H9 (cell line): ENCODE data around the gene C3. TPM values are rescaled to one million over a fixed set of nuclear protein-coding genes. Genes with fewer than 3 reads are reported as not detected.

Experiments
- DNase-seq: peaks from one replicate; pipeline ENCODE4 v3.0.0-alpha.2; 2017
- H2AFZ ChIP-seq: one replicate; pipeline ENCODE4 v1.6.1; 2013; ENCODE audit warnings: mild to moderate bottlenecking, low read length, control low read depth, moderate library complexity
- H2AK5ac ChIP-seq: 2 replicates; pipeline ENCODE4 v1.6.1; 2013; ENCODE audit warnings: low read length, control low read depth, mixed read lengths; ENCODE audit not compliant: insufficient read length
- H2BK120ac ChIP-seq: one replicate; pipeline ENCODE4 v1.6.1; 2013; ENCODE audit warnings: low read depth, mild to moderate bottlenecking, low read length, control low read depth, inconsistent platforms; ENCODE audit not compliant: poor library complexity, severe bottlenecking
- H2BK12ac ChIP-seq: 2 replicates; pipeline ENCODE4 v1.6.1; 2013; ENCODE audit warnings: low read length, control low read depth, mixed read lengths, low read depth; ENCODE audit not compliant: insufficient read length
- H2BK15ac ChIP-seq: 2 replicates; pipeline ENCODE4 v1.6.1; 2013; ENCODE audit warnings: low read depth, low read length, control low read depth
- H2BK20ac ChIP-seq: one replicate; pipeline ENCODE4 v1.6.1; 2013; ENCODE audit warnings: low read depth, mild to moderate bottlenecking, low read length, control low read depth, inconsistent platforms; ENCODE audit not compliant: poor library complexity, severe bottlenecking
- H2BK5ac ChIP-seq: 2 replicates; pipeline ENCODE4 v1.6.1; 2013; ENCODE audit warnings: low read length, control low read depth, mixed read lengths; ENCODE audit not compliant: insufficient read length
- H3K14ac ChIP-seq: 2 replicates; pipeline ENCODE4 v1.6.1; 2013; ENCODE audit warnings: low read length, control low read depth; ENCODE audit not compliant: insufficient read depth
- H3K18ac ChIP-seq: 2 replicates; pipeline ENCODE4 v1.6.1; 2013; ENCODE audit warnings: low read depth, mild to moderate bottlenecking, mixed read lengths, low read length, control low read depth; ENCODE audit not compliant: insufficient read length
- H3K23ac ChIP-seq: 2 replicates; pipeline ENCODE4 v1.6.1; 2013; ENCODE audit warnings: low read length, control low read depth, mixed read lengths, low read depth; ENCODE audit not compliant: insufficient read length
- H3K23me2 ChIP-seq: 2 replicates; pipeline ENCODE4 v1.6.1; 2013; ENCODE audit warnings: low read depth, mild to moderate bottlenecking, mixed read lengths, low read length, control low read depth; ENCODE audit not compliant: insufficient read length, poor library complexity, severe bottlenecking
- H3K27ac ChIP-seq: 2 replicates; pipeline ENCODE4 v1.5.1; 2013; ENCODE audit warnings: low read length, control low read depth, mixed read lengths, low read depth; ENCODE audit not compliant: insufficient read length
- H3K27me3 ChIP-seq: 2 replicates; pipeline ENCODE4 v1.6.1; 2013; ENCODE audit warnings: low read length, control low read depth, inconsistent platforms; ENCODE audit not compliant: insufficient read depth
- H3K4ac ChIP-seq: 2 replicates; pipeline ENCODE4 v1.6.1; 2013; ENCODE audit warnings: low read depth, mild to moderate bottlenecking, control low read depth, inconsistent platforms, low read length, moderate library complexity
- H3K4me1 ChIP-seq: 2 replicates; pipeline ENCODE4 v1.6.1; 2013; ENCODE audit warnings: low read length, control low read depth, inconsistent platforms; ENCODE audit not compliant: insufficient read depth
- H3K4me2 ChIP-seq: 2 replicates; pipeline ENCODE4 v1.6.1; 2013; ENCODE audit warnings: low read length, control low read depth, mixed read lengths; ENCODE audit not compliant: insufficient read length, insufficient read depth
- H3K56ac ChIP-seq: 2 replicates; pipeline ENCODE4 v1.6.1; 2013; ENCODE audit warnings: low read depth, mild to moderate bottlenecking, mixed read lengths, low read length, control low read depth; ENCODE audit not compliant: insufficient read length
- H3K79me1 ChIP-seq: 2 replicates; pipeline ENCODE4 v1.6.1; 2013; ENCODE audit warnings: low read depth, mild to moderate bottlenecking, moderate library complexity, low read length, control low read depth, inconsistent platforms; ENCODE audit not compliant: insufficient read depth, poor library complexity, severe bottlenecking
- H3K79me2 ChIP-seq: 2 replicates; pipeline ENCODE4 v1.6.1; 2013; ENCODE audit warnings: low read length, control low read depth, inconsistent platforms; ENCODE audit not compliant: insufficient read depth
- H3K9ac ChIP-seq: 2 replicates; pipeline ENCODE4 v1.6.1; 2013; ENCODE audit warnings: low read length, control low read depth, mixed read lengths; ENCODE audit not compliant: insufficient read length; ENCODE audit errors: extremely low read depth
- H3K9me3 ChIP-seq: one replicate; pipeline ENCODE4 v1.6.1; 2013; ENCODE audit warnings: low read depth, low read length, inconsistent platforms; ENCODE audit not compliant: control insufficient read depth
- H3T11ph ChIP-seq: one replicate; pipeline ENCODE4 v1.6.1; 2013; ENCODE audit warnings: mild to moderate bottlenecking, low read length, control low read depth, inconsistent platforms
- H4K20me1 ChIP-seq: one replicate; pipeline ENCODE4 v1.6.1; 2013; ENCODE audit not compliant: control insufficient read depth, insufficient read length, insufficient read depth
- H4K5ac ChIP-seq: 2 replicates; pipeline ENCODE4 v1.6.1; 2013; ENCODE audit warnings: low read depth, mild to moderate bottlenecking, mixed read lengths, low read length, control low read depth; ENCODE audit not compliant: insufficient read length
- H4K8ac ChIP-seq: replicated peaks from 2 replicates; pipeline ENCODE4 v1.6.1; 2013; ENCODE audit warnings: low read length, control low read depth, mixed read lengths, low read depth; ENCODE audit not compliant: insufficient read length
- H4K91ac ChIP-seq: 2 replicates; pipeline ENCODE4 v1.6.1; 2013; ENCODE audit warnings: low read depth, mild to moderate bottlenecking, moderate library complexity, mixed read lengths, low read length, control low read depth; ENCODE audit not compliant: insufficient read length
- H3K27ac Mint-ChIP-seq, 3 experiments: 2 replicates in 2 of 3; 3 replicates in 1 of 3; pipeline ENCODE4 v1.8.0; 2020 to 2021; ENCODE audit warnings: mixed read lengths in 3 of 3, mild to moderate bottlenecking in 1 of 3, moderate library complexity in 1 of 3
- H3K27me3 Mint-ChIP-seq: 2 replicates; pipeline ENCODE4 v1.8.0; 2021; ENCODE audit warnings: low read depth, mild to moderate bottlenecking, moderate library complexity, mixed read lengths
- H3K36me3 Mint-ChIP-seq, 3 experiments: 2 replicates in 2 of 3; 3 replicates in 1 of 3; pipeline ENCODE4 v1.8.0; 2020 to 2021; ENCODE audit warnings: low read depth in 3 of 3, mixed read lengths in 3 of 3; ENCODE audit not compliant: insufficient read depth in 1 of 3
- H3K4me1 Mint-ChIP-seq, 2 experiments: 2 replicates each; pipeline ENCODE4 v1.8.0; 2020; ENCODE audit warnings: mixed read lengths in 2 of 2
- H3K4me3 Mint-ChIP-seq, 2 experiments: 2 replicates in 1 of 2; 3 replicates in 1 of 2; pipeline ENCODE4 v1.8.0; 2020 to 2021; ENCODE audit warnings: mild to moderate bottlenecking in 2 of 2, mixed read lengths in 2 of 2, moderate library complexity in 1 of 2
- H3K9me3 Mint-ChIP-seq, 2 experiments: 2 replicates in 1 of 2; 3 replicates in 1 of 2; pipeline ENCODE4 v1.8.0; 2020; ENCODE audit warnings: mild to moderate bottlenecking in 2 of 2, mixed read lengths in 2 of 2, moderate library complexity in 1 of 2
- WGBS: extraction: QIAGEN DNeasy Blood & Tissue Kit; methylation state at CpG from one replicate; pipeline ENCODE4 v1.1.7; 2013; ENCODE audit warnings: missing lambda C conversion rate, low lambda C conversion rate, mixed read lengths; ENCODE audit not compliant: insufficient read length; ENCODE audit errors: extremely low coverage; 5-methylcytosine and 5-hydroxymethylcytosine counted together
- total RNA-seq: library from RNA; stranded (reverse); gene quantifications from 2 replicates; pipeline ENCODE4 v1.2.1, GENCODE V29; 2021
- TF ChIP-seq, protein P1 (sequence below): fragments of 200-600 bp; sonication (generic); conservative IDR thresholded peaks from 3 replicates; pipeline ENCODE4 v1.8.0; 2021; ENCODE audit warnings: antibody characterized with exemption, mild to moderate bottlenecking

C3 gene
- total RNA-seq, 1 experiment from 2014 or later = 5.9 TPM

DNA sequence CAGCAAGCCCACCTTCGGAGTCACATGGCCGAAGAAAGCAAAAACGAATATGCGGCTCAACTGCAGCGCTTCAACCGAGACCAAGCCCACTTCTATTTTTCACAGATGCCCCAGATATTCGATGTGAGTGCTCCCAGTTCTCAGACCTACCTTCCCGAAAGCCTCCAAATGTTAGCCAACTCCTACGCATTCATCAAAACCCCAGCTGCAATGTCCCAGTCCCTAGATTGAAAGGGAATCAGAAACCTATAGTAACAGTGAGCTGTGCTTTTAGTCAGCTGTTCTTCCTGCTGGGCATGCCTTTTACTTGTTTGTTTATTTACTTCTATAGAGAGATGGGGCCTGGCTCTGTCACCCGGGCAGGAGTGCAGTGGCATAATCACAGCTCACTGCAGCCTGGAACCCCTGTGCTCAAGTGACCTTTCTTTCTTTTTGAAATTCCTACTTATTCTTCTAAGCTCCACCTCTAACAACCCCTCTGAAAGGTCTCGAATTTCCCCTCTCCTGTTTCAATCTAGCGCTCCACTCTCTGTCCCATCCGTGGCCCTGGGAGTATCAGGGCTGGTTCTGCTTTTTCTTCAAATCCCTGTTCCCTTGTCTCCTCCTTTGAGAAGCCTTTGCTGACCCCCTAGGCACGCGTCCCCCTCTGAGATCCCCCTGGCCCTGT, 23.4 kb upstream of the C3 start:
- peak overlapping the region; percentile 15 to 22; a peak in 4 of 5 replicates for H3K4me3 Mint-ChIP-seq
- H2BK12ac ChIP-seq = no peak overlapping the region
- no peak for DNase-seq
- H4K5ac ChIP-seq = no peak overlapping the region
- no peak overlapping the region for H3K4me2 ChIP-seq
- peak overlapping the region; percentile 31 for H3K27ac ChIP-seq
- peaks cover 5% of the 10 kb centered on the region for H3K4me1 ChIP-seq
- no peak overlapping the region for H2AFZ ChIP-seq
- no peak overlapping the region for H3K56ac ChIP-seq
- H3K79me2 ChIP-seq = no peaks in the 10 kb centered on the region; the same call in 1 of the 2 replicates
- no peaks in the 10 kb centered on the region for H3K27me3 ChIP-seq
- TF ChIP-seq, protein P1, sequence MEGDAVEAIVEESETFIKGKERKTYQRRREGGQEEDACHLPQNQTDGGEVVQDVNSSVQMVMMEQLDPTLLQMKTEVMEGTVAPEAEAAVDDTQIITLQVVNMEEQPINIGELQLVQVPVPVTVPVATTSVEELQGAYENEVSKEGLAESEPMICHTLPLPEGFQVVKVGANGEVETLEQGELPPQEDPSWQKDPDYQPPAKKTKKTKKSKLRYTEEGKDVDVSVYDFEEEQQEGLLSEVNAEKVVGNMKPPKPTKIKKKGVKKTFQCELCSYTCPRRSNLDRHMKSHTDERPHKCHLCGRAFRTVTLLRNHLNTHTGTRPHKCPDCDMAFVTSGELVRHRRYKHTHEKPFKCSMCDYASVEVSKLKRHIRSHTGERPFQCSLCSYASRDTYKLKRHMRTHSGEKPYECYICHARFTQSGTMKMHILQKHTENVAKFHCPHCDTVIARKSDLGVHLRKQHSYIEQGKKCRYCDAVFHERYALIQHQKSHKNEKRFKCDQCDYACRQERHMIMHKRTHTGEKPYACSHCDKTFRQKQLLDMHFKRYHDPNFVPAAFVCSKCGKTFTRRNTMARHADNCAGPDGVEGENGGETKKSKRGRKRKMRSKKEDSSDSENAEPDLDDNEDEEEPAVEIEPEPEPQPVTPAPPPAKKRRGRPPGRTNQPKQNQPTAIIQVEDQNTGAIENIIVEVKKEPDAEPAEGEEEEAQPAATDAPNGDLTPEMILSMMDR = no peak
- no CpG with 5 or more reads among the region's 15 CpGs for WGBS
- peaks cover 8% of the 10 kb centered on the region for H3K23me2 ChIP-seq
- H3K23ac ChIP-seq = no peak overlapping the region
- no peak overlapping the region for H4K91ac ChIP-seq
- peaks cover 32 to 47% of the 10 kb centered on the region in 2 experiments for H3K4me1 Mint-ChIP-seq
- H2BK20ac ChIP-seq = no peak overlapping the region
- H3K79me1 ChIP-seq = no peaks in the 10 kb centered on the region
- peak overlapping the region; percentile 64 to 98 (median 94) for H3K27ac Mint-ChIP-seq
- no peak overlapping the region for H3T11ph ChIP-seq
- H3K27me3 Mint-ChIP-seq = no peaks in the 10 kb centered on the region
- H3K4ac ChIP-seq = no peak overlapping the region
- peaks cover 42 to 64% (median 60%) of the 10 kb centered on the region in 3 experiments; a peak in 6 of 7 replicates for H3K36me3 Mint-ChIP-seq
- peak overlapping the region; percentile 13 for H3K9ac ChIP-seq
- no peak overlapping the region for H4K8ac ChIP-seq
- H3K9me3 Mint-ChIP-seq = no peaks in the 10 kb centered on the region
- no peak overlapping the region for H3K14ac ChIP-seq
- no peak overlapping the region for H3K18ac ChIP-seq
- H2BK15ac ChIP-seq = no peak overlapping the region
- H3K9me3 ChIP-seq = no peaks in the 10 kb centered on the region
- H2BK5ac ChIP-seq = no peak overlapping the region
- H2BK120ac ChIP-seq = no peak overlapping the region
- no peaks in the 10 kb centered on the region for H4K20me1 ChIP-seq
- no peak overlapping the region for H2AK5ac ChIP-seq
